ENCODE data around the gene TMEM88.

DNA sequence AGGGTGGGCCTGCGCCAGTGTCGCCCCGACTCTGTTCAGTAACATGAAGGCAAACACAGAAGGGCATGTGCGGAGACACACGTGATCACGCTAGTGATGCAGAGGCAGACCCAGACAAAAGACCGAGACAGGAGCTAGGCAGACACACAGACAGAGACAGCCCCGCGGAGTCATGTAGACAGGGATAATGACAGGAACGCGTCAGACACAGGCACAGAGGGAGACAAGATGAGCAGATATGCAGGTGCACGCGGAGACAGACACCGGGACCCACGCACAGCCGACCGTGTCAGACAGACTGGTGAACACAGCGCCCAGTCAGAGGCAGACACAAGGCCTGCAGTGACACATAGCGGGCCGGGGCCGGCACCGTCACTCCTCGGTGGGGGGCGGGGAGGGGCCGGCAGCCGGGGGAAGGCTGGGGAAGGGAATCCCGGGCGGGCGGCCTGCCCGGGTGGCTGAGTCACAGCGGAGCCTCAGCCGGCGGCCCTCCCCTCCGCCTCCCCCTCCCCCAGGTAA is 13.4 kb upstream of the TMEM88 start:
- TF ChIP-seq GATA3 (IDR thresholded peaks at IDR 0.05; ENCODE audit: low read depth, low read length), result no peak
- peak; percentile 66 for TF ChIP-seq GATA2 (IDR thresholded peaks at IDR 0.05; ENCODE audit: low read depth, low read length)

Data from SH-SY5Y (cell line).